GM13977 (cell line): ENCODE results near the gene GSG1.

Source experiments
- DNase-seq: peaks from one replicate; pipeline ENCODE4 v3.0.0; 2012; ENCODE audit warnings: low spot score
- CTCF ChIP-seq: IDR thresholded peaks from 2 replicates; pipeline ENCODE4 v1.5.1; 2012; ENCODE audit warnings: mild to moderate bottlenecking, control low read depth; ENCODE audit not compliant: insufficient read depth; ENCODE audit errors: extremely low read depth, missing control alignments
- in situ Hi-C: fragments of 300-500 bp; cut with MboI; formaldehyde crosslinking; loops from one replicate; pipeline ENCODE4 v1.12.0; 2022; ENCODE audit warnings: low sequenced_read_pairs, low pct_unique_long_range_greater_than_20kb, mixed read lengths, inconsistent platforms; ENCODE audit not compliant: unreplicated experiment

The GSG1 gene

GRCh38 chr12:13103391-13104033 is at the start of gene GSG1:
TSS of gene GSG1 (minus strand) at chr12:13103667. CDS start at chr12:13103512, 155 bp downstream.
- in situ Hi-C loops = no loop called here

GRCh38 chr12:13153180-13153579 is 49.7 kb upstream of the GSG1 start:
- in situ Hi-C loops = no loop called here
- no peak for TF ChIP-seq CTCF

More at GRCh38 chr12:13103391-13104033, at the start of gene GSG1:
- TF ChIP-seq CTCF = no peak
- DNase-seq = no peak

GRCh38 chr12:13152756-13153155 is 49.3 kb upstream of the GSG1 start:
- TF ChIP-seq CTCF = no peak
- in situ Hi-C loops = no loop called here
- no peak for DNase-seq

More at GRCh38 chr12:13153180-13153579, 49.7 kb upstream of the GSG1 start:
- DNase-seq = no peak

- no peak for DNase-seq
- TF ChIP-seq CTCF = no peak
- in situ Hi-C loops = no loop called here
Measured at GRCh38 chr12:13152281-13152680, 48.8 kb upstream of the GSG1 start.

DNA sequence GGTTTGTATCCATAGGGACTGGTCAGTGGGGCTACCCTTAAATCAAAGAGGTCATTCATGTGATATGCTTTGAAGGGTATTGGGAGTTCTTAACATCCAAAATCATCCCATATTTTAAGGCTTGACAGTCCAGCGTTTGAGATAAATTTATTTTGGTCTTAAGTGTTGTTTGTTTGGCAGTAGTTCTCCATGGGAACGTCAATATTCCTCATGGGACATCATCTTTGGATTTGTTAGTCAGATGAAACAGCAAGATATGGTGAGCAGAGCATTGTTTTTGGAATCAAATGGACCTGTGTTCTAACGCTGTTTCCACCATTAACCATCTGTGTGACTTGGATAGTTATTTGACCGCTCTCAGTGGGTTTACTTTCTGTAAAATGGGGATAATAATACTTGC is 45.9 kb upstream of the GSG1 start:
- no peak for DNase-seq
- no peak for TF ChIP-seq CTCF
- in situ Hi-C loops = no loop called here

GRCh38 chr12:13148485-13148847 is 45.0 kb upstream of the GSG1 start:
- in situ Hi-C loops = no loop called here
- TF ChIP-seq CTCF = no peak
- DNase-seq = no peak
